NCI-H187 (cell line): Measurements from ENCODE around the gene GABRB3.

Experiments used
- DNase-seq, 2 experiments: peaks; one replicate each; lab custom pipeline; 2025; lab: John Stamatoyannopoulos, UW

The GABRB3 gene

DNA sequence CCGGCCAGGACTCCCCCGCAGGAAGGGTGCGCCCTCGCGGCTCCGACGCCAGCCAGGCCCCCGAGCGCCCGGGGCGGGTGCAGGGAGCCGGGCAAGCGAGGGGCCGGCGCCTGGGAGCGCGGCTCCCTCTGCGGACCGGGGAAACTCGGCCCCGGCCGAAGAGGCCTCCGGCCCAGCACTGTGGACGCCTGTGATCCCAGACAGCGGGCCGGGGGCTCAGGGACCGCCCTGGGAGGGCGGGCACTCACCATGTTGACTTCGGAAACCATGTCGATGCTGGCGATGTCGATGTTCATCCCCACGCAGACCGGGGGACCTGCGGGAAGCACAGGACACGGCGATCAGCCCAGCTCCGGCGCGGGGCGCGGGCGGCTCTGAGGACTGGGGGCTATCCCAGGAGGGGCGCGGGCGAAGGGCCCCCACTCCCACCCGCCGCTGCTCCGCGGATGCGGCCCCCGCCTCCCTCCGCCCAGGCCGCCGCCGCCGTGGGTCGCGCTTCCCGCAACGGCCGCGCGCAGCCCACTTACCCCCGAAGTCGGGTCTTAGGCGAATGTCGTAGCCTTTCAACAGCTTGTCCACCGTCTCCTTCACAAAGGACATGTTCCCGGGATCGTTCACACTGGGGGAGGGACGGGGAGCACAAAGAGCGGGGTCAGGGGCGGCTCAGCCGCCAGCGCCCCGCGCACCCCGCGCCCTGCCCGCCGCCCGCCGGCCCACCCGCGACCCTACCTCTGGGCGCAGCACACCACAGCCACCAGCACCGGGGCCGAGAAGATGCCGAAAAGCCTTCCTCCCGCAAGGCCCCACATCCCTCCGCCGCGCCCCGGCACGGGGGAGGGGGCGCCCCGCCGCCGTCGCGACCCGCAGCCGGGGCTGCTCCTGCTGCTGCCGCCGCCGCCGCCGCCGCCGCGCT lies at the start of gene GABRB3:
Gene GABRB3 (minus strand): TSS at position 913 of the 913 bp plus-strand sequence.
- DNase-seq, result no peak

DNA sequence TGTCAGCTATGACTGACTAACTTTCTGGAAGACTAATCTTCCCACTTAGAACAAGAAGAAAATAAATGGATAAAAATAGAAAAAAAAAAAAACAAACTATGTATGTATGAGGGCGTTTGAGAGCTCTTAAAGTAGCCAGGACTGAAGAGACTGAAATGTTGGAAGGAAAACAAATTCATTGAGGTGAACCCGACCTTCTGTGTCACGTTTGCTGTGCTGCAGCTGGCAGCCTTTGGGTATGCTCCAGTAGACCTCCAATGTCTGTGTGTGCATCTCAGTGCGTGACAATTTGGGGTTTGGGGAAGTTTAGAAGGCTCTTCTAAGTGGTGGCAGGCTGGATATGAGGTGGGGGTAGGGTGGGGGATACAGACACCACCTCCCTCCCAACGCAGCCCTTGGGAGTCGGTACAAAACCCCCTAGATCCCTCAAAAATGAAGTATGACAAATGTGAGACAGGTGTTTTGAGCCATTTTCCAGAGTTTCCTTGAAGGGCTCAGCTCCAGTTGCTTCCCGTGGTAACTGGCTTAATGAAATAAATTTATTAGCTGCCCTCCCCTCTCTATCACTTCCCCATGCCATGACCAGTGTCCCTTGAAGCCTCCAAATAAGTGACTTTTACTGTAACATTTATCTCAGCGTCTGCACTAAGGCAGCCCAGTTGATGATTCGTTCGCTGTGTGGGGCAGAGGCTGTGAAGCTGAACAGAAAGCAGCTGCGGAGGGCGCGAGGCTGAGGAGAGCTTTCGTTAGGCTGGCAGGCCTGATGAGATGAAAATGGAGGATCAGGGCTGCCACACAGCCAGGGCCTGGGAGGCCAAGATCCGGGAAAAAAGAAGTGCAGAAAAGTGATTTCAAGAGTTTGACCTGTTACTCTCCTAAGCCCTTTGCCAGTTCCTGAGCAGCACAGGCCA lies 34.9 kb upstream of the GABRB3 start:
- DNase-seq, result no peak

DNA sequence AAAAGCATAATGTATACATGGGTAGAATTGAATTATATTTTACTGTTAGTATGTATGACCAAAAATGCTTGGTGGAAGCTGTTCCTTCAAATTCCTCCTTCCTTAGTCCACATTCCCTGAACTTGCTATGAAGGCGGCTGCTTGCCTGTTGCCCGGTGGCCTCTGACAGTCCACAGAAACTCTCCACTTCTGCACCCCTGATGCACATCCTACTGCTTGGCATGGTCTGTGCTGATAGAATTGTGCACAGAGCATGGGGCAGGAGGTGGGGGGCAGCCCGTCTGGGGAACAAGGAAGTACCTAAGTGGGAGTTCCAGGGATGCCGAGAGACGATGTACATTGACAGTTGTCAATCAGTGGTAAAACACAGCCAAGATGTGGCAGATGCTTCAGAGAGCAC lies 33.7 kb upstream of the GABRB3 start:
- no peak for DNase-seq

DNA sequence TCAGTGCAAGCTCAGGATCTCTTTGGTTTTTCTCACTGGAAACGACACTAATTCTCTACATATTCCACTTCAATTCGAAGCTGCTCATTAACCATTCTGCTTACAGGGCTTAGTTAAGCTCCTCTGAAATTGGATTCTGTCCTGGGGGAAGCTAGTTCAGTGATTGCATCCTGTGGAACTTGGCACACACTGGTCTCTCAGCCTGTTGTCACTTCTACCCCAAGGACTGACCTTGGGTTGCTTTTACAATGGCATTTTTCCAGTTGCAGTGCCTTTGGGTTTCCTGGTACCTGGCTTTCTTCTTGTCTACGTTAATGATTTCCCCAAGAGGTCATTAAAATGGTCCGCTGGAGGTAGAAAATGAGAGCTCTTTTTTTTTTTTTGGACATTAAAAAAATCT lies 33.3 kb upstream of the GABRB3 start:
- DNase-seq, result no peak

DNA sequence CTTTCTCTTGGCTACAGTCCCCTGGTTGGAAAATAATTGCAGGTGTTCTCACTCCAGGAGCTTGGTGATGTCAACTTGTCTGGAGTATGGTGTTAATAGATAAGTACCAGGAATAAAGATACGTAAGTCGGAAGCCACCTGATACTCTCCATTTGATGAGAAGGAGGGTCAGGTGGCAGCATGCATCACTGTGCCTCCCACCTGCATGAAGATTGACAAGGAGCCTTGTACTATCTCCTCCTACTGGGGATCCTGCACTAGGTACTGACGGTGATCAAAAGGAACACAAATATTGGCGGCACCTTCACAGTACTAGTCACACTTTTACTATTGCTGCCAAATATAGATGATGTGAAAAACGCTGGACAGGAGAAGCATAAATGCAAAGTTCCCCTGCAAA lies 32.6 kb upstream of the GABRB3 start:
- no peak for DNase-seq

DNA sequence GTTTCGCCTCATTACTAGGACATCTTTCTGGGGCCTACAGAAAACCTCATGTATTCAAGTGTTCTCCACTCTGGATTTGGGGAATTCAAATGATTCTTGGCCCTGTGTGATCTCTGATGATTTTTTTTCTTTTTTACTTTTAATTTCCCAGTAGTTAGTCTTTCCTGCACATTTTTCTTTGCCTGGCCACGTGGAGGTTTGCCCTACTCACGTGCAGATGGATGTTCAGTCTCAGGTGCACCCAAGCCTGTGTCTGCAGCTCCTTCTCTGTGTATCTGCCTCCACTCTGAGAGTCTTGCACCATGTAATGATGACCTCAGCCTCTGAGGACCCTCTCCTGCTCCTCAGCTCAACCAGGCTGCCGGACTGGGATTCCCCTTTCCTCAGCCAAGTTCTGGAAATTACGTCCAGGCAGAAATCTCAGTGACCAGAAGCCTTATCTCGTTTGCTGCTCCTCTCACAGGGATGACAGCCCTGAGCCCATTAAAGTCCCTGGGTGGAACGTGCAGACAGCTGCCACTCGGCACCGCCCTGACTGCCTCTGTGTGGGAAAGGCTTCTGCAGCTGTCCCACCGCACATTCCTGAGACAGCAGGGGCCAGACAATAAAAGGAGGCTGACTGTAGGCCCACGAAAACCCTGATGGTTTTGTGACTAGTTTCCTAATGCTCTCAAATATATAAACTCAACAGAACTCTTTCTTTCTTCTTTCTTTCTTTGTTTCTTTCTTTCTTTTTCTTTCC lies 31.4 kb upstream of the GABRB3 start:
- DNase-seq, result no peak

DNA sequence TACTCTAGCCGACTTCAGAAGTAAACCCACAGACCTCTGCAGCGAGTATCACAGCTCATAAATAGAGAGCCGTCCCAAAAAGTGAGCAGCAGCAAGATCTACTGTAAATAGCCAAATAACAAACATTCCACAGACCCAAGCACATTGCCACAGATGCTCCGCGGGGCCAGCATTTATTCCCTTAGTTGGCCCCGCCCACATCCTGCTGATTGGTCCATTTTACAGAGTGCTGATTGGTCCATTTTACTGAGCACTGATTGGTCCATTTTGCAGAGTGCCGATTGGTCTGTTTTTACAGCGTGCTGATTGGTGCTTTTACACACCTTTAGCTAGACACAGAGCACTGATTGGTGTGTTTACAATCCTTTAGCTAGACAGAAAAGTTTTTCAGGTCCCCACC lies 17.3 kb upstream of the GABRB3 start:
- no peak for DNase-seq

DNA sequence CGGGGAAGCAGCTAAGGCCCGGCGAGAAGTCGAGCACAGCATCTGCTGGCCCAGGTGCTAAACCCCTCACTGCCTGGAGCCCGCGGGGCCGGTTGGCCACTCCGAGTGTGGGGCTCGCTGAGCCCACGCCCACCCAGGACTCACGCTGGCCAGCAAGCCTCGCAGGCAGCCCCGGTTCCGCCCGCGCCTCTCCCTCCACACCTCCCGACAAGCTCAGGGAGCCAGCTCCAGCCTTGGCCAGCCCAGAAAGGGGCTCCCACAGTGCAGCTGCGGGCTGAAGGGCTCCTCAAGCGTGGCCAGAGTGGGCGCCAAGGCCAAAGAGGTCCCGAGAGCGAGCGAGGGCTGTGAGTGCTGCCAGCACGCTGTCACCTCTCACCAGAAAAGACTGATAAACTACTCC lies 8.9 kb upstream of the GABRB3 start:
- no peak for DNase-seq

DNA sequence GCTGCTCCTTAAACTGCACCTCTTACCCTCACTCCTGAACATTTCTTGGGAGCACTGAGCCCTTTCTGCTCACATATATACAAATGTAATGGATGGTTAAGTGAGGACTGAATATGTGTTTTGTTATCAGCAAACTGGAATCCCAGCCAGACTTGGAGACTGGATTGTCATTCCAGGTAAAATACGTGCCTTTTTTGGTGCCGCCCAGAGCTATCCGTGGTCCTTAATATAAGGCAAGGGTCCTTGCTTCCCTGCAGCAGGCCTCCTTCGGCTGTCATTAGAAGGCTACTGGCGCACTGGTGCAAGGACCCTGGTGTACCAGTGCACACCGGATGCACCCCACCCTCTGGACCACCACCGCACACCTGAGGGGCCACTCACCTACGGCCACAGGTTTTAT lies 1.1 kb upstream of the GABRB3 start:
- DNase-seq, result no peak

DNA sequence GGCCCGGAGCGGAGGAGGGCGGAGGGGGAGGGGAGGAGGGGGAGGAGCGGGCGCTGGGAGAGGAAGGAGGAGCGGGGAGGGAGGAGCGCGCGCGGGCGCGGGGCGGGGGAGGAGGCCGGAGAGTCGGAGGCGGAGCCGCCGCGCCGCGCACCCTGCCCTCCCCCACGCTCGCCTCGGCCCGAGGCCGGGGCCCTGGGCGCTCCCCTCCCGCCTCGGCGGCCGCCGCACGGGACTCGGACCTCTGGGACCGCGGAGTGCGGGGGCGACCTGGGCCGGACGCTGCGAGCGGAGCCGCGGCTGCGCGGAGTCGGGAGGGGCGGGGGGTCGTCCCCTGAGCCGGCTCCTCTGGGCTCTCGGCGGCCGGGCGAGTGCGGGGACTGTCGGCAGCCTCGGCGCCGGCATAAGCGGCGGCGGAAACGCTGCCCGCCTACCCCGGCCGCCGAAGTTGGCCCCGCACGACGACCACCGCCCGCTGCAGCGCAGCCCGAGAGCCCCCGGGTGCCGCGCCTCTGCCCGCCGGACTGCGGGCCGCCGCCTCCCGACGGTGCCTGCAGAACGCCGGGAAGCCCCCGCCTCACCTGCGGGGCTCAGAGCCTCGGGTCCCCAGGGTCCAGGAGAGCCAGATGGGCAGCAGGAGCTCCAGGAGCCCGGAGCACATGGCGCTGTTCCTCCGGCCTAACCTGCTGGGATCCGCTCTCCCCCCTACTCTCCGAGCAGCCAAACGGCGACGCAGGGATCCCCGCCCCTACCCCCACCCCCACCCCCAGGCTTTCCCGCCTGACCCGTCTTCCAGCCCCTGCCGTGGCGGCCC lies 406 bp upstream of the GABRB3 start:
- no peak for DNase-seq

DNA sequence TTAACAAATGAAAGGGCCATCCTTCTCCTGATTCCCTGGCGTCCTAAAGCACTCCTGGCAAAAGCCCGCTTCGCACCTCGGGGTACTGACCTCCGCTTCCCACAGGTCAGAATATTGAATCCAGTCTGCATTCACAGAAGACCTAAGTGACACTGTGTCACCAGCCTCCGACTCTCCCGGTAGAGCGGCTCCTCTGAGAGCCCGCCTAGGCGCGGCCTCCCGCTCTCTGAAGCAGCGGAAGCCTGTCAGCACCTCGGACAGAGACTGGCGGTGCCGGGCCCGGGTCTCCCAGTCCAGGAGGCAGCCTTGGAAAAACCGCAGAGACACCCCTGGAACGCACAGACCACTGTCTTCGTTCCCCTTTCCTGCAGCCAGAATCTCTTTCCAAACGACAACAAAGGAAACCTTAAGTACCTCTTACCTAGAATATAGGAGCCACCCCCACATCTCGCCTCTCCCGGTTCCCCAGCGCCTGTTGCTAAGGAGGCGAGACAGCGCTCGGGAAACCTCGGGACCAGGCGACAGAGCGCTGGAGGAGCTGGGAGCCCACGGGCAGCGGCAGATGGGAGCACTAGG lies 1.2 kb downstream of the GABRB3 start:
- no peak for DNase-seq

DNA sequence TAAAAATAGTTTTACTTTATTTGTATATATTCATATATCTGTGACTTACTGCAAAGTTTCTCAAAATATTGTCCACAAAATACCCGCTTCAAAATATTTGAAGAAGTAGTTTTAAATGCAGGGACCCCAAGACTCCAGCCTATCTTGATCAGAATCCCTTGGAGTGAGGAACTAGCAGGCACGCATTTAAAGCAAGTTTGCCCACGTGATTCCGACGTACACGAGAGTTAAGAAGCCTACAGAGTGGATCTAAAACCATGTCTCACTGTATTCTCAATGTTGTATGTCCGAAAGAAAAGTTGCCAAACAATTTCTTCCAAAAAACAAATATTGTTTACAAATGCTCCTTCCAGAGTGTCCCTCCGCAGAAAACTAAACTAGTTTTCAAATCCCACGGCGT lies 1.7 kb downstream of the GABRB3 start:
- no peak for DNase-seq

DNA sequence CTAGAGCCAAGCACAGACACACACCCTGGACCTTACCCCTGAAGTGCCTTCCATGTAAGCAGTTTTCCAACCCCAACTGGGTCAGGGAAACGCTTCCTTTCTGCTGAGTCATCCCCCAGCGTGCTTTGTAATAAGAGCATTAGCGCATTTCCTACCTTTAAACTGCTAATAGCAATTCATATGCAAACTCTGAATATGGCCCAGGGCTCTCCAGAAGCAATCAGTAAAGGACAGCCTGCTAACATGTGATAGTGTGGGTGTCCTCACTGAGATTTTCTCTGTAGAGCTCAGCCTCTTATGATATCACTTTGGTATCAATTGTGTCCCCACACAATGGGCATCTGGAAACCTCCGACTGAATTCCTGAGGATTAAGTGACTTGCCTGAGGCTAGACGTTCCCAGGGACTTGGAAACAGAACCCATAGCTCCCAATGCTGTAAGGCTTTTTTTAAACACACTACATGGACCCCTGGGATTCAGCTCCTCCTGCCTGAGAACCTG lies 5.6 kb downstream of the GABRB3 start:
- no peak for DNase-seq

DNA sequence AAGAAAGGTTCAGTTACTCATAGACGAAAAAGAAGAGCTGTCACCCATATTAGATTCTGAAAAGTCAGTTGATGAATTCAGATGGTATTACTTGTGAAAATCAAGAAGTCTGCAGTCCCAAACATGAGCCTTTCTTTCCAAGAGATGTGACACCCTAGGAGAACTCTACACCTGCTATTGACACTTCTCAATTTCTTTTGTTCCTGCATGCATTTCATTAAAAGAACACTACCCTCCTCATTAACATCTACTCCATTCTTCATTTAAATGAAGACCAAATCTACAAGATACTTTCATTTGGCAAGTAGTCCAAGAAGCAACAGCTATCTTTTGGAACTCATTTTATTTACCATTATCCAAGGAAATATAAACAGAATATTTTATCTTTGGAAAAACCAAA lies 6.6 kb downstream of the GABRB3 start:
- no peak for DNase-seq

DNA sequence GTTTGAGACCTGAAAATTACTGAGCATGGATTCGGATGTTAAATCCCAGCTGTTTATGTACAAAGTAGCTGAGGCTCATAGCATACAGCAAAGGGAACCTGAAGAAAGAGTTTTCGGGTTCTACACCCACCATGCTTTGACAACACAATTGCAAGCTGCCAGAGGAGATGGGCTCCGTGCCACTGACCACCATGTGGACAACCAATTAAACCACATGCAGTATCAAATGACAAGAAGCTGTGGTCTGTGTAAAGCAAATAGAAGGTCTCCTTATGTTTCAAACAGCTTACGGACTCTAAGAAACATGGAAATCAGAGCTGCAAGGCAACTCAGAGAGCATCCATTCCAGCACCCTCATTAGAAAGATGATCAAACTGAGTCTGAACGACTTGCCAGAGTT lies 12.9 kb downstream of the GABRB3 start:
- no peak for DNase-seq

DNA sequence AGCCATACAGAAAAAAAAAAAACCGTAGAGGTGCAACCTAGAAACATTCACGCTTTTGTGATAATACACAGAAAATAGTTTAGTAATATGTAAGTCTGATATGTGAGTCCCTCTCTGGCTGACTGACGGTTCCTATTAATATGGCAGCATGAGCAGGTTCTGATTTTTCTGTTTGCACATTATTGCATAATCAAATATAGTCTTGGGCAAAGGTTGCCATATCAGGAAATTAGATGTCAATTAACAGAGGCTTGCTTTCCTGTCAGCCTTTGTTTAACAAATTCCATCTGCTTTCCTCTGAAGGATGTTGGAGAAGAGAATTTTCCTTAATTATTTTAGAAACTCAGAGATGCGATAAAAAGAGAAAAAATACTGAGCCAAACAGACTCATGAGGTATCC lies 14.8 kb downstream of the GABRB3 start:
- no peak for DNase-seq

DNA sequence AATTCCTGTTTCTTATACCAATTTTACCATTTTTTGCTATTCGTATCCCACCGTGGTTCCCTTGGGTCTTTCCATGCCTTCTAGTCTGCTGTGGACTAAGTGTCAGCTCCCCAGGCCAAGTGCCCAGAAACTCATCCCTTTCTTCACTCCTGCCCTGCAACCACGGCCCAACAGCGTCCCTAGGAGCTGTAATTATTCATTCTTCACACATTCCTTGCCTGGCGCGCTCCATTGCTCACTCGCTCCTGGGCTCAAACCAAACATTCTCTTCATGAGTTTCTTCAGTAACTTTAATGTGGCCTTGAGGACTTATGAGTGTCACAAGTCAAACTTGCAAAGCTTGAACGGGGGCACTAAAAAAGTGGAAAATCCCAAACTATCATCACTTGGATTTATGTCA lies 15.7 kb downstream of the GABRB3 start:
- no peak for DNase-seq

DNA sequence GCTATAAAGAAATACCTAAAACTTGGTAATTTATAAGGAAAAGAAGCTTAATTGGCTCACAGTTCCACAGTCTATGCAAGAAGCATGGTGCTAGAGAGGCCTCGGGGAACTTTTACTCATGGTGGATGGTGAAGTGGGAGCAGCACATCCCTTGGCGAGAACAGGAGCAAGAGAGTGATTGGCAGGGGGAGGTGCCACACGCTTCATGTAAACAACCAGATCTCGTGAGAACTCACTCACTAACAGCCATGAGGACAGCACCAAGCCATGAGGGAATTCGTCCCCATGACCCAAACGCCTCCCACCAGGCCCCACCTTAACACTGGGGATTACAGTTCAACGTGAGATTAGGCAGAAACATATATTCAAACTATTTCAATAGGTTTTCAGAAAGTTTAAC lies 28.0 kb downstream of the GABRB3 start:
- DNase-seq, result no peak

DNA sequence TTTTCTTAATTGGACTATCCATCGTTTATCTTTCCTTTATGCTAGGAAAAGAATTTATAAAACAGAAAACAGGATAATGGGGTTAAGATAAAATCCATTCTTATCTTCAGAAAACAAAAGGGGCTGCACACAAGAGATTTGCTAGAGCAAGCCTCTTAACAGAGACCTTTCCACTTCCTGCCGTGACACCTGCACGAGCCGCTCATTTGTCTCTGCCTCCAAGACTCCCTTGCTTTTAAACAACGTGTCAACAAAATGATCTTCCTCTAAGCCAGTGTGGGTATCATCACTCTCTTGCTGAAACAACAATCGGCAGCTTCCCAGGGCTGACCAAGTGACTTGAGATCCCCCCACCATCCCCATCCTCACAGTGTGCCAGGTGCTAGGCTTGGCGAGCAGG lies 33.1 kb downstream of the GABRB3 start:
- no peak for DNase-seq

DNA sequence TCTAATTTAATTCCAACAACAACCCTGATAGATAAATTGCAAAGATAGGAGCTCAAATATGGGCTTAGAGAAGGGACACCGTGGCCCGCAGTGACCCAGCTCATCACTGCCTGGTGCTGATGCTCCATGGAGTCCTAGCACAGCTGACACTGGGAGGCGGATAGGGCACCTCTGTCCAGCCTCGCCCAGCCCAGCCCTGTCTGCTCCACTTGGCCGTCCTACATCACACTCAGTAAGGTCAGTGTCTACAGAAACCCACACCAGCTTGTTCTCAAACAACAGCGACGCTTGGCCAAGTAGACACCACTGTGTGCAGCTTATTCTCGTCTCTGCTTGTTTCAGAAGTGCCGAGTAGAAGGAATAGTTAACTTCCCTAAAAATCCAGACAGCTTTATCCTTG lies 33.9 kb downstream of the GABRB3 start:
- no peak for DNase-seq
